Fibroblast of the aortic adventitia (primary cell): ENCODE data around the gene MARCHF6. TPM values are rescaled to one million over a fixed set of nuclear protein-coding genes. Genes with fewer than 3 reads are reported as not detected.

Source experiments
- DNase-seq: peaks from one replicate; pipeline ENCODE4 v3.0.0-alpha.2; 2010; ENCODE audit warnings: low read depth
- H3K4me3 ChIP-seq: 2 replicates; pipeline ENCODE4 v1.5.1; 2011; ENCODE audit warnings: low read depth, mild to moderate bottlenecking, control low read depth, low read length, moderate library complexity
- CTCF ChIP-seq: IDR thresholded peaks from 2 replicates; pipeline ENCODE4 v1.5.1; 2011; ENCODE audit warnings: mild to moderate bottlenecking, low read length, control low read depth, inconsistent platforms; ENCODE audit not compliant: insufficient read depth
- total RNA-seq: library from RNA; depleted of rRNA; stranded (reverse); fragments of >200 nt; gene quantifications from 2 replicates; pipeline ENCODE4 v1.2.3, GENCODE V29; 2012; ENCODE audit warnings: low replicate concordance

The MARCHF6 gene
- total RNA-seq, 1 donor, result 49.0 TPM

- no peak overlapping the region for H3K4me3 ChIP-seq
- TF ChIP-seq CTCF, result no peak
- no peak for DNase-seq
These were observed 28.8 kb upstream of the MARCHF6 start for GRCh38 chr5:10324518-10325370.

GRCh38 chr5:10328323-10328722, 25.2 kb upstream of the MARCHF6 start:
- TF ChIP-seq CTCF, result no peak
- no peak for DNase-seq
- H3K4me3 ChIP-seq, result no peak overlapping the region

- no peak overlapping the region for H3K4me3 ChIP-seq
- no peak for TF ChIP-seq CTCF
- DNase-seq, result no peak
These were observed 24.1 kb upstream of the MARCHF6 start for GRCh38 chr5:10329446-10329819.

- no peak overlapping the region for H3K4me3 ChIP-seq
- no peak for TF ChIP-seq CTCF
These were observed 23.5 kb upstream of the MARCHF6 start for GRCh38 chr5:10329820-10330481.

GRCh38 chr5:10330511-10331230, 22.8 kb upstream of the MARCHF6 start:
- H3K4me3 ChIP-seq, result no peak overlapping the region
- DNase-seq, result no peak
- TF ChIP-seq CTCF, result no peak

More at GRCh38 chr5:10329820-10330481, 23.5 kb upstream of the MARCHF6 start:
- DNase-seq, result peak; percentile 96

GRCh38 chr5:10331341-10331796, 22.1 kb upstream of the MARCHF6 start:
- no peak for TF ChIP-seq CTCF
- no peak overlapping the region for H3K4me3 ChIP-seq
- peak; percentile 88 for DNase-seq
